ENCODE data around the gene DIPK1B.

The DIPK1B gene

DNA sequence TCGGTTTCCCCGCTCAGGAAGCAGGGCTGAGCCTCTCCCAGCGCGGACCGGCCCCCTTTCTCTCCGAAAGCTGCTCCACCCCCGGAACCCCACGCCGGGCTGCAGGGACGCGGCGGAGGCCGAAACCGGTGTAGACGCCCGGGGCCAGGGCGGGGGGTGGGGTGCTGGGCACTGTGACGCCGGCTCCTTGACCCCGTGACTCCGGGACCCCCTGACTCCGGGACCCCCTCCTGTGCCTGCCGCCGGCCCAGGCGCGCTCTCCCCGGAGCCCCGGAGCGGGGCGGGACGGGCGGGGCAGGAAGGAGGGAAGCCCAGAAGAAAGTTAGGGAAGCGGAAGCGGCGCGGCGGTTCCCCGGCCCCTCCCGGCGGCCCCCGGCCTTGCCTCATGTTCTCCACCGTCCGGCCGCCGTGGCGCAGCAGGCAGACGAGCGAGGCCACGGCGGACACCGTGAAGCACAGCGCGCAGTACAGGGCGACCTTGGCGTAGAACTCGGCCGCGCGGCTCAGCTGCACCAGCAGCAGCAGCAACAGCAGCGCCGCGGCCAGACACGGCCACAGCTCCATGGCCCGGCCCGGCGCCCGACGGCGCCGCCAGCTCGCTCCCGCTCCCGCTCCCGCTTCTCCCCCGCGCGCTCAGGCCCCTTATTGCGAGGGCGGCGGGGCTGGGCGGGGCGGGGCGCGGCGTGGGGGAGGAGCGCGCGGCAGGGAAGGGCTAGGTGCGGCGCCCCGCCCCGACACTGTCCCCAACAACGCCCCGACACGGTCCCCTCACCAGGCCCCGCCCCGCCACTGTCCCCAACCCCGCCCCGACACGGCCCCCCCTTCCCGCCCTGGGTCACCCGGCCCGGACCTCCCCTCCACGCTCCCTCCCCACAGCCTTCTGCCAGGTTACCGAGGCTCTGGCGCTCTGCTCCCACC, 25.3 kb upstream of the DIPK1B start, which contains the start of gene AGPAT2:
Gene AGPAT2, minus strand, starts transcription at position 664 of the 918 bp plus-strand sequence. Its CDS starts 100 bp downstream, at position 564.
- peak in 1 of 2 experiments; percentile 24 for DNase-seq

DNA sequence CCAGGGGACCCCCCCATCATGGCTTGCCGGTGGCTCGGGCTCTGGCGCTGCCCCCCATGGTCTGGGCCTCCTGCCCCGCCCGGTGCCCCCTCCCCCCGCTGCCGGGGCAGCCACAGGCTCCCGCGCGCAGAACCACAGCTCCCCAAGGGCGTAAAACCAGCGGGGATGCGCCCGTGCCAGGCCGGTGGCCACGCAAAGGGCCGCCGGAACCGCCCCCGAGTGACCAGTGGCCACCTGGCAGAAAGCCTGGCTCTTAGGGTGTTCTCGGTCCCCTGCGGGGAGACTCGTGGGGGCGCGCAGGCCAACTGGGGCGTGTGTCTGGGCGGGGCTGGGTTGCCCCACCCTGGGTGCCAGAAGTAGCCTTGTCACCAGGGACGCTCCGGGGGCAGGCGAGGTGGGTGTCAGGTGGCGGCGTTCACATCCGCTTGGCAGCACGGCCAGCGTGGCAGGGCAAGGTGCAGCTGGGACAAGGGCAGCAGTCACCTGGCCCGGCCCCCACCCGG, 24.6 kb upstream of the DIPK1B start:
- DNase-seq: no peak

DNA sequence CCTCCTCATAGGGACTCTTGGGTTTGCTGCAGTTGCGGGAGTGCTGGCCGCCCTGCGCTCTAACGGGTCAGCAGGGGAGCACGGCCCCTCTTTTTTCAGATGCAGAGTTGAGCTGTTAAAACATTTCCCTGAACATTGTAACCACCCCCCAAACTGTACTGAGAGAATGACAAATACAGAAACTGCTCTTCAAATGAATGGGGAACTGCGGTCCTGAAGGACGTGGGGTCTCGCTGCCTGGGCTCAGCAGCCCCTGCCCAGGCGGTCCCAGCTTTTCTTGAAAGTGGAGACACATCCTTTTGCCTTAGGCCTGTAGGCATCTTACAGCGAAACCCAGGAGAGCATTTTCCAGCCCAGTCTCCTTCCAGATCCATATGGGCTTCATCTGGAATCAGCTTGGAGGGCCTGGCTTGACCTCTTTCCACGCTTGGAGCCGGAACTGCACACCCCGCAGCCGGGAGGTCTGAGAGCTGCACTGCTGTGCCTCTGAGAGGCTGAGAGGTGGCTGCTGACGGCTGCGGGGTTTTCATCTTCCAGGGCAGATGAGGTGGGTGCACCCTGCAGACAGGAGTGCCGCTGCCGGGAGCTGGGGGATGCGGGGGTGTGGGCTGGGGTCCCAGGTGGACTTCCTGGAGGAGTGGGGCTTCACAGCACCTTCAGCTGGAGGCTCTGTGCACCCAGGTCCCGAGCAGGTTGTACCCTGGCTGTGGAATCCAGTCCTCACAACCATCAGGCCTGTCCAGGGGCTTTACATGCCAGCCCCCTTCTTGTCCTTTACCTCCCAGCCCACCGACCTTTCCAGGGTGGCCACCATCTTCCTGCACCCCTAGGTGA, 23.9 kb upstream of the DIPK1B start:
- DNase-seq: no peak

DNA sequence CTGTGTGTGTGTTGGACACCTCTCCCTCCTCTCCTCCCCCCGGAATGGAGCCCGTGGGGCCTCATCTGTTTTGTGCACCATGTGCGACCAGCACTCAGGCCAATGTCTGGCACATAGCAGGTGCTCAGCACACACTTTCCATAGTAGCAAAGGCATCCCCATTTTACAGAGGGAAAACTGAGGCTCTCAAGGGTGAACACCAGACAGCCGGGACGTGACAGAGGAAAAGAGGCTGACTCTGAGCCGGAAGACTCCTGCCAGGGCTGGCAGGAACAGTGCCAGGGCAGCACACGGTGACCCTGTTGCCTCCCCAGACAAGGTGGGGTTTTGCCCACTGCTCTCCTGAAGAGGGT, 23.3 kb upstream of the DIPK1B start:
- no peak for DNase-seq

DNA sequence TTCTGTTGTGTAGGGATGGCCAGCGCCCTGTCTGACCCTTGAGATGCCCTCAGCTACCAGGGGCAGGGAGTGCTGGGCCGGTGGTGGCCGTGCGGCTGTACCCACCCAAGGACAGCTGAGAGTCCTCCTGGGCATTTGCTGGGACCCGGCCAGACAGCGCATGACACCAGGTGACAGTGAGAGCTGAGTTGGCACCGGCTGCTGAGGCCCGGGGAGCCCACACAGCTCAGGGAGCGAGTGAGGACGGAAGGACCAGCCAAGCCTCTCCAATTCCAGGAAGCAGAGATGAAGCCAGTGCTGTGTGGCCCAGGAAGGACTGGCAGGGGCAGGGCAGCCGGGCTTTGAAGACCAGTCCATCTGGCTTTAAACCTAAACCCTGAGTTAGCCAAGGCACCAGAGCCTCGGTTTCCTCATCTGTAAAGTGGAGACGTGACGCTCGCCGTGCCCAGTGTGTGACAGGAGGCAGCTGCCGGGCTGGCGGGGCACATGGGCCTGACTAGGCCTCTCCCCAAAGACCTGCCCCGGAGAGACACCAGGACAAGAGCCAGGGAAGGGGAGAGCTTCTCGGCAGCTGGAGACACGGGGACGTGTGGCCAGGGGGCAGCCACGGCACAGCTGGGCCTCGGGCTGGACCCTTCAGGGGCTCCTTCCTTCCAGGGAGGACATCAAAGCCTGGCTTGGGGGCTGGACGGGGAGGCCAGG, 22.1 kb upstream of the DIPK1B start:
- DNase-seq: no peak

DNA sequence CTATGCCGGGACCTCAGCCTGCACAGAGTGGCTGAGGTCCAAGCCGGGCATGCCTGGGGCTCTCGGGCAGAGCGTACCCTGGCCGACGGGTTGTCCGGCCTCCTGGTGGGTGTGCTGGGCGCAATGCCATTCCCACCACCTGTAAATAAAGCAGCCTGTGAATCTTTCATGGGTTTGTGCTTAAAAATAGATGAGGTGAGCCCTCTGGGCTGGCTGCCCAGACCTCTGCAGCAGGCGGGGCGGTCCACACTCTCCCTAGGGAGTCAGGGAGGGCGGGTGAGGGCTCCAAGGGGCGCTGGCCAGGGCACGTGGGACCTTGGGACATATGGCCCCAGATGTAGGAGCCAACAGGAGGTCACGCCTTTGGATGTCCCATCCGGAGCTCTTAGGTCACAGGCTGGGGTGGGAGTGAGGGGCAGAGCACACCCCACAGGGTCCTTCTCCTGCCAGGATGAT, 21.5 kb upstream of the DIPK1B start:
- DNase-seq: no peak

DNA sequence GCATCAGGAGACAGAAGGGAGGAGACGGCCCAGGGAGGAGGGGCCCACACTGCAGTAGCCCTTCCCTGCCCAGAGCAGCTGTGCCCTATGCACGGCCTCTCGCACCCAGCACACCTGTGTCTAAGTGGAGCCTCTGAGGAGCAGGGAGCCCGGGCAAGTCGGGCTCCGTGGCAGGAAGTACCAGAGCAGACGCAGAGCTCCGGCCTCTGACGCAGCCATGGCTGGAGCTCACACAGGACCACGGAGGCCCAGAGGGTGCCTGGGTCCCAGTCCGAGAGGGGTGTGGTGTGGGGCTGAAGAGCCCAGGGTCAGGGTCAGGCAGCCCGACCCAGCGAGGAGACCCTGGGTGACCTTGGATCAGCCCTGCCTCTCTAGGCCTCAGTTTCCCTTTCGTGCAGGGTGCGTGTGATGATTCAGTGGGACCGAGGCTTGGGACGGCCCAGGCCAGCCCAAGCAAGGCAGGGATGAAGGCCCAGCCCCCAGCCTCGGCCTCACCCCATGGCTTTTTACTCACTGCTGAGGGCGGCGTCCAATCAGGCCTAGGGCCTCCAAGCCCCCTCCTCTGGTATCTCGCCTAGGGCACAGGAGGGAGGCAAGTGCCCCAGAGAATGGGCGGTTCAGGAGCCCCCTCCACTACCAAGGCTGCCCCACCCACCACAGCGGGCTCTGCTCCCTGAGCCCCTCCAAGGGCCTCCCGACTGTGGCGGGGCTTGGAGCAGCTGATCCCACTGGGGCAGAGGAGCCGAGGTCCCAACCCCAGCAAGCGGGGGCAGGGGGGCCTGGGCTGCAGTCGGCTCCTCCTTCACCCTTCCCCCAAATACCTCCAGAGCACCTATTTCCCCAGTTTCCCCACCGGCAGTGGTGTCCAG, 20.8 kb upstream of the DIPK1B start:
- DNase-seq: no peak

DNA sequence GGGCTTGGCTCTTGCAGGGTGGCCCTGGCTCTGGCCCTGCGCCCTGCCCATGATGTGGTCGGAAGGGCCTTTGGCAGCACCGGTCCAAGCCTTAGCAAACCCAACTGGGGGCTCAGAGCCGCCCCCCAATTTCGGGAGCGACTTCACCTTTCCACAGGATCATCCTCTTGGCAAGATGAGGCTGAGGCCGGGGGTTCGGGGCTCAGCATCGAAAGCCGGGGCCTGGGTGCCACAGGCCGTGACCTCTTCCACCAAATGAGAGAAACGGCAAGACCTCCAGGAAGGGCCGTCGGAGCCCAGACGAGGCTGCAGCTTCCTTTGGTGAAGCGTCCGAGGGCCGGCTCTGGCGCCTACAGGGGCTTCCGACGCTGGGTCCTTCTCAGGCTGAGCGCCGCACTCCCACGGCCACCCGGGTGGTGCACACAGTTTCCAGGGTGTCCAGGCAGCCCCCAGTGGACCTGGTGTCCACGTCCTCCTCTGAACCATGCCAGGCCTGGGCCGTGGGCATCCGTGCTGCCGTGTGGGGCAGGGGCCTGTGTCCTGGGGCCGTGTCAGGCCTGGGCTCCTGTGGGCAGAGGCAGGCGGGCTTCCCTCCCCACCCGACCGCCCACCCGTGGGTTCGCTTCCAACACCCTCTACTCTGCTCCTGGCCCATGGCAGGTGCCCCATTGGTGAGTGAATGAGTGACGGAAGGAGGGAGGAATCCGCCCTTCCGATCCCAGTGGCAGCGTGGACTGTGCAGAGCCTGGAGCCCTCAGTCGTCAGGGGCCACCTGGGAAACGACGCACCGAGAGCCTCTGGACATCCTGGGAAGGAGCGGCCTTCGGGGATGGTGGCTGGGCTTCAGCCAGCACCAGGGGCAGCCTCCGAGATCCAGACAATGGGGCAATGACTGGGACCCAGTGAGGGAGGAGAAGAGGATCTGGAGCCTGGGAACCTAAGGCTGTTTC, 19.9 kb upstream of the DIPK1B start:
- no peak for DNase-seq

DNA sequence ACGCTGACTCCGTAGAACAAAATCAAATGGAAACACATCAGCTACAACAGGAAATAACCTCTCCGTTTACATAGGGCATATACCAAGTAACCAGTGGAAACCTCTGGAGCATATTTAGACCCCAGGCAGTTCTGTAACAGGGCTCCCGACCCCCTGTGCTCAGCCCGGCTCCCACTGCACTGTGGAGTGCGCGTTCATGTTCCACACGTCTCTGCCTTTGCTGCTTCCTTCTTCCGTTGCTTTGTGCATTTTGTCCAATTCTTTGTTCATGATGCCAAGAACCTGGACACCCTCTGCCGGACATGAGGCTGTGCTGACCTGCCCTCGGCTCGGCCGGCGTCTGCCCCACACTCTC, 19.3 kb upstream of the DIPK1B start:
- DNase-seq: no peak

DNA sequence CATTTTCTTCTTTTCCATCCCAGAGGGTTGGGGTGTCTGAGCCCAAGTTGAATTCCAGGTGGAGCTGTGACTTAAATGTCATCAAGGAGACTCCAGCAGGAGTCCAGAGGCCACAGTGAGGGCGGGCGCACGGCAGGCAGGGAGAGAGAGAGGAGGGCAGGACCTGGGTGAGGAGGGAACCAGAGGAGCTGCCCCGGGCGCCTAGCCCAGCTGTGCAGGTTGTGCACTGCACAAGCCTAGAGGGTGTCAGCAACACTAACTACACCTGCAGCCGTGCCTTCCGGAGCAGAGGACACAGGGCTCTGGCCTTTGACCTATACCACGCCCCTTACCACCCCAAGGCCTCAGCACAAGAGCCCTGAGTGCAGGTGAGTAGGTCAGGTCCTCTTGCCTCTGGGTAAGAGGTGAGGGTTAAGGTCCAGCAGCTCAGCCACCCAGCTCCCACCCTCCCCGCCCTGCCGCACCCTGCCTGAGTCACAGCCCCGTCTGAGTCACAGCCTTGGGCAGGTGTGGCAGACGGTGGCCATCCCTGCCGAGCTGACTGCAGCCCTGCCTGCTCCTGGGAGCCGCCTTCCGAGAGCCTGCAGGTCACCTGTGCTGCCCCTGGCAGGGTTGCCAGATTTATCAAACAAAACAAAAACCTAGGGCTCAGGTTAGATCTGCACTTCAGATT, 18.7 kb upstream of the DIPK1B start:
- no peak for DNase-seq

DNA sequence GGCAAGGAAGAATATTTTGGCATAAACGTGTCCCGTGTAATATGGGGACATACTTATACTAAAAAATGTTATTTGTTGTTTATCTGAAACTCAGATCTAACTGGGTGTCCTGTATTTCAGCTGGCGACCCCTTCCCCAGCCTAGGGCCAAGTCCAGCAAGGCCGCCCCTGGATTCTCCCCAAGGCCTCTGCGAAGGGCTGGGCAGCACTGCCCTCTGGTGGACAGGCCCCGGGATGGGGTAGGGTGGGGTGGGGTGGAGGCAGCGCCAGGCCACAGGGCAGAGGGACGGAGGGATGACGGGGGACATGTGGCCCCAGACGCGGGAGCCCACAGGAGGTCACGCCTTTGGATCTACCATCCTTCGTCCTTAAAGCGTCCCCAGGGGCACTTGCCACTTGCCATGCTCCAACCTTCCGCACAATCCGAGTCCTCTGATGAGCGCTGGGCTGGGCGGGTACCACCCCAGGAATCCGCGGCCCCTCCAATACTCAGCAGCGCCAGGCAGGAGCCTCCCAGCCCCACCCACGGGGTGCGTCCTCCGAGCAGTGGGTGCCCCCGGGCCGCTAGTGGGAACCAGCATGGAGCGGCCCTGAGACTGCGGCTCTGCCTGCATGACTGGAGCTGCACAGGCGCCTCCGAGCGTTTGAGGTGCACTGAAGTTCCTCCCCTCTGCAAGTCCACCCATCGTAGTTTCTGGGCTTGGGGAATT, 18.1 kb upstream of the DIPK1B start:
- no peak for DNase-seq

DNA sequence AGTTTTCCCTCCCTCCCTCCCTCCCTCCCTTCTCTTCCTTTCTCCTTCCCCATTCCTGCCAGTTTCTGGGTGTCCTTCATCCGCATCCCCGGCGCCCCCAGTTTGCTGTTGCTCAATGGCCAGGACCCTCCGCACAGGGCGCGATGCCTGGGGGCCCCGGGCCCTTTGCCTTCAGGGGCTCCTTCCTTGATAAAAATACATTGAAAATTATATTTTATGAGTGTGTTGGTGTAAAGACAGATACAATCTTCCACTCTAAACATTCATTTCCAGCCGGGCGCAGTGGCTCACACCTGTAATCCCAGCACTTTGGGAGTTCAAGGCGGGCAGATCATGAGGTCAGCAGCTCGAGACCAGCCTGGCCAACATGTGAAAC, 17.5 kb upstream of the DIPK1B start:
- DNase-seq: no peak

DNA sequence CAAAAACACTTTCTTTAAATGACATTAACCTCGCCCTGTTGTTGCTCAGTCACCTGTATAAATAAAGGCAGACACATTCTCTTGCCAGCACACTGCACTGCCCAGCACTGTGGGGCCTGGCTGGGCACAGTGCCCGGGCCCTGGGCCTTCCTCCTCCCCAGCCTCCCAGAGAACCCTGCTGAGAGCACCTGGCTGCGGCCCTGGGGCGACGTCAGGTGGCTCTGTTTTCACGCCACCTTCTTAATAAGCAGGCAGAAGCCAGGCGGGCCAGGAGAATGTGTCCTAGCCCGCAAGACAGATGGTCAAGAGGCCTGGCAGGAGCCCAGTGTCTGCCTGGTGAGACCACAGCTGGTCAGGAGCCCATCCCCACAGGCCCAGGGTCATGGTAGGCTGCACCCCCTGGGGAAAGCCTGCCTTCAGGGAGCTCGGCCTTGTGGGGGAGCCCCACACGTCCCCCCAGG, 16.9 kb upstream of the DIPK1B start:
- DNase-seq: peak in 1 of 2 experiments; percentile 15

DNA sequence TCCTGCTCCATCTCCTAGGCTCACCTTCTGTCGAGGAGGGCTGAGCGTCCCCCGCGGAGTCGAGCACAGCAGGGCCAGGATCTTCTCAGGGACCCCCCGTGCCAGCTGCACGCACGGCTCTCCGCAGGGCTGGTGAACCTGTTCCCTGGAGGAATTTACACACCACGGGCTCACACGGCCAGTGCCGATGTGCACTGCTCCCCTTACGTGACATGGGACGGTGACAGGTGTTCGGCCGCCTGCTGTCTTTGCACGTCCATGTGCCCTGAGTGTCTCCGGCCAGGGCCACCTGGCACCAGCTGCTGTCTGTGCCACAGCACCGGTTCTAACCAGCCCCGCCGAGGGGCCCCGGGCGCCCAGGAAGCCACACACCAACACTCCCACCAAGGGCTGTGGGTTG, 16.4 kb upstream of the DIPK1B start:
- no peak for DNase-seq

DNA sequence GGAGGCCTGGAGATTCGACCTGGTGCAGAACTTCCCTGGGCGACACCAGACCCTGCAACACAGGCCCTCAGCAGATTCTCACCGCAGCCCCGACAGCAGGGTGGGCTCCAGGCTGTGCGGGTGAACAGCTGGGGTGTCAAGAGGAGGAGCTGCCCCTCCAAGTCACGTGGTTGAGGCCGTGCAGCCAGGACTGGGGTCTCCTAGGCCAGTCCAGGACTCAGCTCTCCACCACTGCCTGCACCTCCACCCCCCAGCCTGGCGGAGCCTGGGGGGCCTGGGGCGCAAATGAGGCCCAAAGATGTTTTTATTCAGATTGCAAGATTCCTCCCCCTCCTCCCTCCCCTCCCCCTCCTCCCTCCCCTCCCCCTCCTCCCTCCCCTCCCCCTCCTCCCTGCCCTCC, 15.9 kb upstream of the DIPK1B start:
- no peak for DNase-seq

DNA sequence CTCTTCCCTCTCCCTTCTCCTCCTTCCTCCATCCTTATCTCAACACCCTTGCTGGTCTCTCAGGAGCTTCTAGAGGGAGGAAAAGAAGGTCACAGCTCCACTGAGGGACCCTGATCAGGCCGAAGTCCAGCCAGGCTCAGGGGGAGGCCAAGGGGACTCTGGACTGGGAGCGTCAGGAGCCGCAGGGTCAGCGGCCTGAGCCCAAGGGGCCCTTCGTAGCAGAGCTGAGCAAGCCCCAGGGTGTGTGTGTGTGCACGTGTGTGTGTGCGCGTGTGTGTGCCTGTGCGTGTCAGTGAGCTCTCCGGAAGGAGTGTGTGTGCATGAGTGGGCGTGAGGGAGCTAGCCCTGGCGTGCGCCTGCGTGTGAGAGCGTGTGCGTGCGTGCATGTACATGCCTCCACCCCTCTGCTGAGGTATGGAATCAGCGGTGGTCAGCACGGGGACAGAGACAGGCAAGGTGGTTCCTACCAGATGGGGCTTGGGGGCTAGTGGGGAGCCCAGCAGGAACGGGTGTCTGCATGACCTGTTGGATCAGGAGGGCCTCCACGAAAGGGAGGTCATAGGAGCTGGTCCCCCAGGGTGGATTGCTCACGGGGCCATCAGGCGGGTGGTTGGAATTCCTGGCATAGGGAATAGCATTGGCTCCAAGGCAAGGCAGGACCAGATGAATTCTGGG, 15.1 kb upstream of the DIPK1B start:
- no peak for DNase-seq

DNA sequence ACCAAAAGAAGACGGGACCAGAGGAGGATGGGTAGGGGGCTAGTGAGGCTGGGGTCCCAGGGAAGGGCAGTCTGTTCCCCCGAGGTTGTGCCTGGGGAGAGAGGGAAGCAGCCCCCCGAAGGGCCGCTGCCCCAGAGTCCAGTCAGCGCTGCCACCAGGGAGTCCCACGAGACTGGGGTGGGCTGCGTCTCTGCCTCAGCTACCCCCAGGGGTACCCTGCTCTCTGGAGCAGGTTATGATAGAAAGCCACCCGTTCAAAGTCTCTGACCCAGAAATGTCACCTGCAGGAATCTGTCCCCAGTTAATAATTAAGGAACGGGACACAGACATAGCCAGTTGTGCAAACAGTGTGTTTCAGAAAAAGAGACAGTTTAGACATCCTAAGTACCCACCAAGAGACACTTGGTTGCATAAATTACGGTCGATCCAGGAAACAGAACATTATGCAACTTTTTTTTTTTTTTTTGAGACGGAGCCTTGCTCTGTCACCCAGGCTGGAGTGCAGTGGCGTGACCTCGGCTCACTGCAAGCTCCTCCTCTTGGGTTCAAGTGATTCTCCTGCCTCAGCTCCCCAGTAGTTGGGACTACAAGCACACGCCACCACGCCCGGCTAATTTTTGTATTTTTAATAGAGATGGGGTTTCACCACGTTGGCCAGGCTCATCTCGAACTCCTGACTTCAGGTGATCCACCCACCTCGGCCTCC, 14.4 kb upstream of the DIPK1B start:
- DNase-seq: no peak

DNA sequence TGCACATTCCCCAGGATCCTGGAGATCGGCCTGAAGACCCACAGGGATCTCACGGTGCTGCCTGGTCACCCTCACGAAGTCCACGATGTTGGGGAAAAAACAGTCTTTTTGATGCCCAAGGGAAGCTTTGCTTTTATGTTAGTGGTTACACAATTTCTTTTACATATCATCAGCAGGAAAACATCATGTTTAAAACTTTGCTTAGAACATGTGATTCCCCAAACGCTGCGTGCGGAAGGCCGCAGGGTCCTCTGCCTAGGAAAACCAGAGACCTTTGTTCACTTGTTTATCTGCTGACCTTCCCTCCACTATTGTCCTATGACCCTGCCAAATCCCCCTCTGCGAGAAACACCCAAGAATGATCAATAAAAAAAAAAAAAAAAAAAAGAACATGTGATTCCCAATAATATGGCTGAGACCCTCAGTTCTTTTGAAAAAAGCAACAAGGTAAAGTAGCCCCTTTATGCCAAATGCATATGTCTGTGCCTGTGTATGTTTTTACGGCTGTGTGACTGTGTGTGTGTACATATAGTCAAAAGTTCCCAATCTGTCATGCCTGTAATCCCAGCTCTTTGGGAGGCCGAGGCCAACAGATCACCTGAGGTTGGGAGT, 13.6 kb upstream of the DIPK1B start:
- DNase-seq: no peak

Measured in NCI-H446 (cell line).